K562 (cell line): ENCODE results near the gene ARMC8. TPM values are rescaled to one million over a fixed set of nuclear protein-coding genes. Genes with fewer than 3 reads are reported as not detected.

Source experiments
- ATAC-seq: fragments of 200-7000 bp; cut with Tn5 transposase; 3 replicates; pipeline ENCODE4 v1.9.1; 2020; ENCODE audit warnings: moderate library complexity
- BruUV-seq: library from RNA; stranded (reverse); fragments of 400-500 nt; replicated peaks from 2 replicates; lab custom pipeline; 2021; lab: Mats Ljungman, UMichigan
- CTCF ChIA-PET: fragments of 300-600 bp; formaldehyde crosslinking; extraction: SDS; loops from one replicate; lab custom pipeline; 2021; ENCODE audit warnings: low intra/inter-chr PET ratio; lab: Yijun Ruan, JAX
- POLR2A ChIA-PET: fragments of 300-600, 350-650 bp; sonication (Branson Sonifier 250); formaldehyde crosslinking; extraction: SDS; loops from one replicate; lab custom pipeline; 2021; ENCODE audit warnings: antibody characterized with exemption, inconsistent platforms; lab: Yijun Ruan, JAX
- DNase-seq, 4 experiments: peaks; one replicate each; pipeline versions ENCODE4 v3.0.0 to v3.0.0-alpha.2; 2011 to 2018; ENCODE audit warnings: low spot score in 3 of 4, mixed read lengths in 3 of 4; ENCODE audit errors: extremely low read depth in 1 of 4
- FAIRE-seq: peaks from 2 replicates; lab custom pipeline; 2011; peaks lifted over from hg19 to GRCh38; lab: Jason Lieb, UNC
- H2AFZ ChIP-seq: 2 replicates; pipeline ENCODE4 v1.6.0; 2011; ENCODE audit warnings: low read depth, low read length, control low read depth, inconsistent platforms
- H3K27ac ChIP-seq: fragments of 200-600 bp; 3 replicates; pipeline ENCODE4 v1.8.0; 2011; ENCODE audit warnings: low read depth, mild to moderate bottlenecking, control low read depth, inconsistent platforms, low read length, moderate library complexity, mixed read lengths; ENCODE audit errors: extremely low read depth
- H3K27me3 ChIP-seq, 2 experiments: fragments of 300-600 bp in 1 of 2; 2 replicates in 1 of 2; 3 replicates in 1 of 2; pipeline versions ENCODE4 v1.6.0 to v1.8.0; 2011; ENCODE audit warnings: inconsistent platforms in 2 of 2, low read length in 2 of 2, mild to moderate bottlenecking in 1 of 2, mixed read lengths in 1 of 2, moderate library complexity in 1 of 2; ENCODE audit not compliant: control insufficient read depth in 2 of 2, insufficient read depth in 2 of 2
- H3K36me3 ChIP-seq: fragments of 300-600 bp; 3 replicates; pipeline ENCODE4 v1.8.0; 2011; ENCODE audit warnings: mild to moderate bottlenecking, low read length, inconsistent platforms; ENCODE audit not compliant: control insufficient read depth, insufficient read depth
- H3K4me1 ChIP-seq, 2 experiments: fragments of 200-600 bp in 1 of 2; replicated peaks in 1 of 2; 2 replicates in 1 of 2; 3 replicates in 1 of 2; pipeline versions ENCODE4 v1.5.1 to v1.8.0; 2011; ENCODE audit warnings: inconsistent platforms in 2 of 2, low read length in 2 of 2, mild to moderate bottlenecking in 1 of 2, mixed read lengths in 1 of 2, moderate library complexity in 1 of 2; ENCODE audit not compliant: control insufficient read depth in 2 of 2, insufficient read depth in 2 of 2
- H3K4me2 ChIP-seq: 2 replicates; pipeline ENCODE4 v1.6.1; 2011; ENCODE audit warnings: low read length, control low read depth, inconsistent platforms, mixed read lengths; ENCODE audit not compliant: insufficient read depth
- H3K4me3 ChIP-seq: fragments of 200-600 bp; sonication (generic), shearing (Covaris generic); 2 replicates; pipeline ENCODE4 v1.5.1; 2016; ENCODE audit warnings: control low read depth, inconsistent platforms
- H3K79me2 ChIP-seq: fragments of 200-600 bp; 3 replicates; pipeline ENCODE4 v1.8.0; 2011; ENCODE audit warnings: low read length, inconsistent platforms; ENCODE audit not compliant: control insufficient read depth, insufficient read depth
- H3K9ac ChIP-seq, 2 experiments: 2 replicates each; pipeline versions ENCODE4 v1.6.0 to v1.6.1; 2011; ENCODE audit warnings: low read depth in 2 of 2, low read length in 2 of 2, control low read depth in 1 of 2, inconsistent platforms in 1 of 2, mild to moderate bottlenecking in 1 of 2, mixed read lengths in 1 of 2; ENCODE audit not compliant: insufficient read depth in 1 of 2
- H3K9me1 ChIP-seq: one replicate; pipeline ENCODE4 v1.6.0; 2011; ENCODE audit warnings: inconsistent platforms, mild to moderate bottlenecking, low read length, moderate library complexity; ENCODE audit not compliant: control insufficient read depth, insufficient read depth
- H3K9me3 ChIP-seq: replicated peaks from 2 replicates; pipeline ENCODE4 v1.5.1; 2011; ENCODE audit warnings: low read depth, low read length, inconsistent platforms; ENCODE audit not compliant: control insufficient read depth, insufficient read depth
- H4K20me1 ChIP-seq: replicated peaks from 2 replicates; pipeline ENCODE4 v1.6.1; 2011; ENCODE audit warnings: low read length, inconsistent platforms, mixed read lengths; ENCODE audit not compliant: control insufficient read depth, insufficient read depth
- KHSRP ChIP-seq: fragments of 450-650 bp; IDR thresholded peaks from 2 replicates; pipeline ENCODE4 v1.6.1; 2017
- L3MBTL2 ChIP-seq: fragments of 450-650 bp; IDR thresholded peaks from 2 replicates; pipeline ENCODE4 v1.6.1; 2016; ENCODE audit warnings: mild to moderate bottlenecking, moderate library complexity
- MIER1 ChIP-seq: fragments of 450-650 bp; IDR thresholded peaks from 2 replicates; pipeline ENCODE4 v1.6.1; 2016; ENCODE audit warnings: antibody characterized with exemption, mild to moderate bottlenecking, low read depth
- SNIP1 ChIP-seq: fragments of 450-650 bp; IDR thresholded peaks from 2 replicates; pipeline ENCODE4 v1.7.1; 2017; ENCODE audit warnings: low read depth, mild to moderate bottlenecking
- TARDBP ChIP-seq: fragments of 450-650 bp; IDR thresholded peaks from 2 replicates; pipeline ENCODE4 v1.6.1; 2016
- YY1 ChIP-seq, 3 experiments: IDR thresholded peaks; 2 replicates each; pipeline ENCODE4 v1.6.1; 2011; ENCODE audit warnings: low read length in 2 of 3, mild to moderate bottlenecking in 2 of 3, moderate library complexity in 2 of 3, borderline replicate concordance in 1 of 3, control low read depth in 1 of 3, low read depth in 1 of 3; ENCODE audit not compliant: insufficient read depth in 3 of 3, insufficient replicate concordance in 2 of 3, control insufficient read depth in 1 of 3, insufficient read length in 1 of 3; ENCODE audit errors: extremely low read depth in 1 of 3
- ZNF12 ChIP-seq: sonication (generic); formaldehyde crosslinking; IDR thresholded peaks from 2 replicates; pipeline ENCODE4 v1.4.0; 2020; ENCODE audit warnings: mild to moderate bottlenecking, missing genetic modification reagents
- ZSCAN32 ChIP-seq: fragments of 450-650 bp; formaldehyde crosslinking; IDR thresholded peaks from 2 replicates; pipeline ENCODE4 v1.4.0; 2020; ENCODE audit warnings: mild to moderate bottlenecking, moderate library complexity
- WGBS: fragments of 100-300 bp; shearing (Covaris generic); methylation state at CpG from one replicate; pipeline ENCODE4 v1.1.6; 2016; ENCODE audit warnings: low coverage, mixed read lengths; ENCODE audit not compliant: insufficient coverage; ENCODE audit errors: missing lambda C conversion rate; 5-methylcytosine and 5-hydroxymethylcytosine counted together
- in situ Hi-C: fragments of 300-500 bp; cut with MboI; formaldehyde crosslinking; loops from 4 replicates; pipeline ENCODE4 v1.15.0; 2018; ENCODE audit warnings: inconsistent platforms, mixed read lengths
- intact Hi-C: fragments of 100-400 bp; cut with micrococcal nuclease; formaldehyde crosslinking; loops from 2 replicates; pipeline ENCODE4 v1.14.2; 2022
- polyA plus RNA-seq, 8 experiments: library from polyadenylated mRNA; depleted of rRNA in 4 of 8; stranded (reverse) in 5 of 8; unstranded in 3 of 8; fragments of >200 nt; fragmentation: Nextera tagmentation in 2 of 8; fragmentation: Illumina TruSeq in 1 of 8; extraction: Ambion mirVana in 2 of 8; extraction: Trizol in 1 of 8; gene quantifications; 2 replicates each; pipeline versions ENCODE4 v1.2.1 to v1.2.3, GENCODE V29; 2011 to 2014; ENCODE audit warnings: inconsistent platforms in 1 of 8, missing spikeins in 1 of 8
- total RNA-seq, 7 experiments: library from RNA; depleted of rRNA in 6 of 7; stranded (reverse); fragments of >200 nt in 6 of 7; fragmentation: Illumina TruSeq in 2 of 7; extraction: Trizol in 2 of 7; gene quantifications; 2 replicates each; pipeline versions ENCODE4 v1.2.1 to v1.2.3, GENCODE V29; 2011 to 2021; ENCODE audit warnings: low replicate concordance in 1 of 7
- TF ChIP-seq, protein P1 (sequence below): fragments of 250-450 bp; sonication (Bioruptor Pico); IDR thresholded peaks from 2 replicates; pipeline ENCODE4 v1.5.0; 2022; ENCODE audit warnings: mild to moderate bottlenecking
- TF ChIP-seq, protein P2 (sequence below): fragments of 450-650 bp; formaldehyde crosslinking; IDR thresholded peaks from 2 replicates; pipeline ENCODE4 v1.4.0; 2022; ENCODE audit warnings: missing genetic modification characterization
- TF ChIP-seq, protein P3 (sequence below): fragments of 450-650 bp; conservative IDR thresholded peaks from 2 replicates; pipeline ENCODE4 v1.6.1; 2016; ENCODE audit warnings: missing genetic modification characterization, low read depth, mild to moderate bottlenecking, missing compliant biosample characterization, moderate library complexity

Gene ARMC8
- total and polyA plus RNA-seq, 9 of the 15 experiments (the other 6 are each of a cell fraction or from before 2014, with no cell fraction given) = 22.4 to 76.1 (median 37.3) TPM

DNA sequence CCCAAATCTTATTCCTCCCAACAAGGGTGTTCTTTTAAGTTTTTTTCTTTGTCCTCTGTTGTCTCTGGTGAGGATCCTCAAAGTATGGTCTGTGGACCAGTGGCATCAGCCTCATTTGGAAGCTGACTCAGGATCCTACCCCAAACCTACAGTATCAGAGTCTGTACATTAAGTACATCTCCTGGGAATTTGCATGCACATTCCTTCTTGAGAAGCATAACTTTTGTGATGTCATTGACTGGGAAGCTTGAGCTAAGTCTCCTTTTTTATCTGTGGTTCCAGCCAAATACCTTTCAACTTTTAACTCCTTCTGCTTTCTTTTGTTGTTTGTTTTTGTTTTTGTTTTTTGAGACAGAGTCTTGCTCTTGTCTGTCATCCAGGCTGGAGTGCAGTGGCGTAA lies 40.5 kb downstream of the ARMC8 start (continued):
- TF ChIP-seq L3MBTL2 = no peak
- TF ChIP-seq SNIP1 = no peak
- TF ChIP-seq, protein P1, sequence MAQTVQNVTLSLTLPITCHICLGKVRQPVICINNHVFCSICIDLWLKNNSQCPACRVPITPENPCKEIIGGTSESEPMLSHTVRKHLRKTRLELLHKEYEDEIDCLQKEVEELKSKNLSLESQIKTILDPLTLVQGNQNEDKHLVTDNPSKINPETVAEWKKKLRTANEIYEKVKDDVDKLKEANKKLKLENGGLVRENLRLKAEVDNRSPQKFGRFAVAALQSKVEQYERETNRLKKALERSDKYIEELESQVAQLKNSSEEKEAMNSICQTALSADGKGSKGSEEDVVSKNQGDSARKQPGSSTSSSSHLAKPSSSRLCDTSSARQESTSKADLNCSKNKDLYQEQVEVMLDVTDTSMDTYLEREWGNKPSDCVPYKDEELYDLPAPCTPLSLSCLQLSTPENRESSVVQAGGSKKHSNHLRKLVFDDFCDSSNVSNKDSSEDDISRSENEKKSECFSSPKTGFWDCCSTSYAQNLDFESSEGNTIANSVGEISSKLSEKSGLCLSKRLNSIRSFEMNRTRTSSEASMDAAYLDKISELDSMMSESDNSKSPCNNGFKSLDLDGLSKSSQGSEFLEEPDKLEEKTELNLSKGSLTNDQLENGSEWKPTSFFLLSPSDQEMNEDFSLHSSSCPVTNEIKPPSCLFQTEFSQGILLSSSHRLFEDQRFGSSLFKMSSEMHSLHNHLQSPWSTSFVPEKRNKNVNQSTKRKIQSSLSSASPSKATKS = no peak
- no peak for TF ChIP-seq TARDBP

DNA sequence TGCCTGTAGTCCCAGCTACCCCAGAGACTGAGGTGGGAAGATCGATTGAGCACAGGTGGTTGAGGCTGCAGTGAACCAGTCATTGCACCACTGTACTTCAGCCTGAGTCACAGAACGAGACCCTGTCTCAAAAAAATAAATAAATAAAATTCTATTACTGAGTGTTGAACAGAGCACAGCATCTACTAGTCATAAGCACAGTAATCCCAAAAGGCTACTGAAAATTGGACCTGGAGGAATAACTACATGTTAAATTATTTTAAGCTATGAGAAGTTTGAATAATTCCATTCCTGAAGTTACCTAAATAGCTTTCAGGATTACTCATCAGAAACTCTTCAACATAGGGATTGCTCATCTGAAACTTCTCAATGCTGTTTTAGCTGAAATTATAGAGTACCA lies 43.4 kb downstream of the ARMC8 start:
- peaks cover 84% of the 10 kb centered on the region for H3K36me3 ChIP-seq

More for the DNA sequence above, 43.4 kb downstream of the ARMC8 start:
- Histone ChIP-seq H2AFZ (no peak overlapping the region), H3K4me2 (no peak overlapping the region), H3K9me1 (no peaks in the 10 kb centered on the region), H3K9me3 (no peaks in the 10 kb centered on the region), H3K4me3 (no peak overlapping the region), H3K27me3 (no peaks in the 10 kb centered on the region), H3K27ac (no peak overlapping the region), H3K4me1 (no peaks in the 10 kb centered on the region), H3K9ac (no peak overlapping the region), H4K20me1 (no peaks in the 10 kb centered on the region), H3K79me2 (no peaks in the 10 kb centered on the region; the same call in 2 of the 3 replicates)
- TF ChIP-seq, protein P2, sequence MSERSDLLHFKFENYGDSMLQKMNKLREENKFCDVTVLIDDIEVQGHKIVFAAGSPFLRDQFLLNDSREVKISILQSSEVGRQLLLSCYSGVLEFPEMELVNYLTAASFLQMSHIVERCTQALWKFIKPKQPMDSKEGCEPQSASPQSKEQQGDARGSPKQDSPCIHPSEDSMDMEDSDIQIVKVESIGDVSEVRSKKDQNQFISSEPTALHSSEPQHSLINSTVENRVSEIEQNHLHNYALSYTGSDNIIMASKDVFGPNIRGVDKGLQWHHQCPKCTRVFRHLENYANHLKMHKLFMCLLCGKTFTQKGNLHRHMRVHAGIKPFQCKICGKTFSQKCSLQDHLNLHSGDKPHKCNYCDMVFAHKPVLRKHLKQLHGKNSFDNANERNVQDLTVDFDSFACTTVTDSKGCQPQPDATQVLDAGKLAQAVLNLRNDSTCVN = no peak
- TF ChIP-seq, protein P3, sequence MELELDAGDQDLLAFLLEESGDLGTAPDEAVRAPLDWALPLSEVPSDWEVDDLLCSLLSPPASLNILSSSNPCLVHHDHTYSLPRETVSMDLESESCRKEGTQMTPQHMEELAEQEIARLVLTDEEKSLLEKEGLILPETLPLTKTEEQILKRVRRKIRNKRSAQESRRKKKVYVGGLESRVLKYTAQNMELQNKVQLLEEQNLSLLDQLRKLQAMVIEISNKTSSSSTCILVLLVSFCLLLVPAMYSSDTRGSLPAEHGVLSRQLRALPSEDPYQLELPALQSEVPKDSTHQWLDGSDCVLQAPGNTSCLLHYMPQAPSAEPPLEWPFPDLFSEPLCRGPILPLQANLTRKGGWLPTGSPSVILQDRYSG (tag) = no peak
- TF ChIP-seq MIER1 = no peak
- no peak for TF ChIP-seq YY1 (IDR thresholded peaks at IDR 0.05; ENCODE audit: borderline replicate concordance in 1 of 3, control insufficient read depth in 1 of 3, extremely low read depth in 1 of 3, insufficient read depth in 3 of 3, insufficient read length in 1 of 3, insufficient replicate concordance in 2 of 3, low read depth in 1 of 3, low read length in 2 of 3)
- TF ChIP-seq KHSRP = no peak
- no peak for TF ChIP-seq ZNF12
- TF ChIP-seq ZSCAN32 (CRISPR knock-in tag) = no peak
- intact Hi-C loops (no loop called here), in situ Hi-C loops (no loop called here)
- DNase-seq = no peak
- ChIA-PET CTCF (no interaction called here), POLR2A (interaction anchor here (0.7 kb wide), 1 partner anchor 212 kb away, joined by 3 read pairs; no protein-coding TSS in a partner anchor)
- no peak for FAIRE-seq
- no TSS peak for BruUV-seq
- WGBS = 89% methylated on average over 2 of the region's 2 CpGs
- ATAC-seq = no peak
